H9 (cell line): ENCODE data around the gene FIGNL2. TPM values are rescaled to one million over a fixed set of nuclear protein-coding genes. Genes with fewer than 3 reads are reported as not detected.

Experiments
- DNase-seq: peaks from one replicate; pipeline ENCODE4 v3.0.0-alpha.2; 2017
- H2AFZ ChIP-seq: one replicate; pipeline ENCODE4 v1.6.1; 2013; ENCODE audit warnings: mild to moderate bottlenecking, low read length, control low read depth, moderate library complexity
- H2AK5ac ChIP-seq: 2 replicates; pipeline ENCODE4 v1.6.1; 2013; ENCODE audit warnings: low read length, control low read depth, mixed read lengths; ENCODE audit not compliant: insufficient read length
- H2BK120ac ChIP-seq: one replicate; pipeline ENCODE4 v1.6.1; 2013; ENCODE audit warnings: low read depth, mild to moderate bottlenecking, low read length, control low read depth, inconsistent platforms; ENCODE audit not compliant: poor library complexity, severe bottlenecking
- H2BK12ac ChIP-seq: 2 replicates; pipeline ENCODE4 v1.6.1; 2013; ENCODE audit warnings: low read length, control low read depth, mixed read lengths, low read depth; ENCODE audit not compliant: insufficient read length
- H2BK15ac ChIP-seq: 2 replicates; pipeline ENCODE4 v1.6.1; 2013; ENCODE audit warnings: low read depth, low read length, control low read depth
- H2BK20ac ChIP-seq: one replicate; pipeline ENCODE4 v1.6.1; 2013; ENCODE audit warnings: low read depth, mild to moderate bottlenecking, low read length, control low read depth, inconsistent platforms; ENCODE audit not compliant: poor library complexity, severe bottlenecking
- H2BK5ac ChIP-seq: 2 replicates; pipeline ENCODE4 v1.6.1; 2013; ENCODE audit warnings: low read length, control low read depth, mixed read lengths; ENCODE audit not compliant: insufficient read length
- H3K14ac ChIP-seq: 2 replicates; pipeline ENCODE4 v1.6.1; 2013; ENCODE audit warnings: low read length, control low read depth; ENCODE audit not compliant: insufficient read depth
- H3K18ac ChIP-seq: 2 replicates; pipeline ENCODE4 v1.6.1; 2013; ENCODE audit warnings: low read depth, mild to moderate bottlenecking, mixed read lengths, low read length, control low read depth; ENCODE audit not compliant: insufficient read length
- H3K23ac ChIP-seq: 2 replicates; pipeline ENCODE4 v1.6.1; 2013; ENCODE audit warnings: low read length, control low read depth, mixed read lengths, low read depth; ENCODE audit not compliant: insufficient read length
- H3K23me2 ChIP-seq: 2 replicates; pipeline ENCODE4 v1.6.1; 2013; ENCODE audit warnings: low read depth, mild to moderate bottlenecking, mixed read lengths, low read length, control low read depth; ENCODE audit not compliant: insufficient read length, poor library complexity, severe bottlenecking
- H3K27ac ChIP-seq: 2 replicates; pipeline ENCODE4 v1.5.1; 2013; ENCODE audit warnings: low read length, control low read depth, mixed read lengths, low read depth; ENCODE audit not compliant: insufficient read length
- H3K27me3 ChIP-seq: 2 replicates; pipeline ENCODE4 v1.6.1; 2013; ENCODE audit warnings: low read length, control low read depth, inconsistent platforms; ENCODE audit not compliant: insufficient read depth
- H3K4ac ChIP-seq: 2 replicates; pipeline ENCODE4 v1.6.1; 2013; ENCODE audit warnings: low read depth, mild to moderate bottlenecking, control low read depth, inconsistent platforms, low read length, moderate library complexity
- H3K4me1 ChIP-seq: 2 replicates; pipeline ENCODE4 v1.6.1; 2013; ENCODE audit warnings: low read length, control low read depth, inconsistent platforms; ENCODE audit not compliant: insufficient read depth
- H3K4me2 ChIP-seq: 2 replicates; pipeline ENCODE4 v1.6.1; 2013; ENCODE audit warnings: low read length, control low read depth, mixed read lengths; ENCODE audit not compliant: insufficient read length, insufficient read depth
- H3K56ac ChIP-seq: 2 replicates; pipeline ENCODE4 v1.6.1; 2013; ENCODE audit warnings: low read depth, mild to moderate bottlenecking, mixed read lengths, low read length, control low read depth; ENCODE audit not compliant: insufficient read length
- H3K79me1 ChIP-seq: 2 replicates; pipeline ENCODE4 v1.6.1; 2013; ENCODE audit warnings: low read depth, mild to moderate bottlenecking, moderate library complexity, low read length, control low read depth, inconsistent platforms; ENCODE audit not compliant: insufficient read depth, poor library complexity, severe bottlenecking
- H3K79me2 ChIP-seq: 2 replicates; pipeline ENCODE4 v1.6.1; 2013; ENCODE audit warnings: low read length, control low read depth, inconsistent platforms; ENCODE audit not compliant: insufficient read depth
- H3K9ac ChIP-seq: 2 replicates; pipeline ENCODE4 v1.6.1; 2013; ENCODE audit warnings: low read length, control low read depth, mixed read lengths; ENCODE audit not compliant: insufficient read length; ENCODE audit errors: extremely low read depth
- H3K9me3 ChIP-seq: one replicate; pipeline ENCODE4 v1.6.1; 2013; ENCODE audit warnings: low read depth, low read length, inconsistent platforms; ENCODE audit not compliant: control insufficient read depth
- H3T11ph ChIP-seq: one replicate; pipeline ENCODE4 v1.6.1; 2013; ENCODE audit warnings: mild to moderate bottlenecking, low read length, control low read depth, inconsistent platforms
- H4K20me1 ChIP-seq: one replicate; pipeline ENCODE4 v1.6.1; 2013; ENCODE audit not compliant: control insufficient read depth, insufficient read length, insufficient read depth
- H4K5ac ChIP-seq: 2 replicates; pipeline ENCODE4 v1.6.1; 2013; ENCODE audit warnings: low read depth, mild to moderate bottlenecking, mixed read lengths, low read length, control low read depth; ENCODE audit not compliant: insufficient read length
- H4K8ac ChIP-seq: replicated peaks from 2 replicates; pipeline ENCODE4 v1.6.1; 2013; ENCODE audit warnings: low read length, control low read depth, mixed read lengths, low read depth; ENCODE audit not compliant: insufficient read length
- H4K91ac ChIP-seq: 2 replicates; pipeline ENCODE4 v1.6.1; 2013; ENCODE audit warnings: low read depth, mild to moderate bottlenecking, moderate library complexity, mixed read lengths, low read length, control low read depth; ENCODE audit not compliant: insufficient read length
- H3K27ac Mint-ChIP-seq, 3 experiments: 2 replicates in 2 of 3; 3 replicates in 1 of 3; pipeline ENCODE4 v1.8.0; 2020 to 2021; ENCODE audit warnings: mixed read lengths in 3 of 3, mild to moderate bottlenecking in 1 of 3, moderate library complexity in 1 of 3
- H3K27me3 Mint-ChIP-seq: 2 replicates; pipeline ENCODE4 v1.8.0; 2021; ENCODE audit warnings: low read depth, mild to moderate bottlenecking, moderate library complexity, mixed read lengths
- H3K36me3 Mint-ChIP-seq, 3 experiments: 2 replicates in 2 of 3; 3 replicates in 1 of 3; pipeline ENCODE4 v1.8.0; 2020 to 2021; ENCODE audit warnings: low read depth in 3 of 3, mixed read lengths in 3 of 3; ENCODE audit not compliant: insufficient read depth in 1 of 3
- H3K4me1 Mint-ChIP-seq, 2 experiments: 2 replicates each; pipeline ENCODE4 v1.8.0; 2020; ENCODE audit warnings: mixed read lengths in 2 of 2
- H3K4me3 Mint-ChIP-seq, 2 experiments: 2 replicates in 1 of 2; 3 replicates in 1 of 2; pipeline ENCODE4 v1.8.0; 2020 to 2021; ENCODE audit warnings: mild to moderate bottlenecking in 2 of 2, mixed read lengths in 2 of 2, moderate library complexity in 1 of 2
- H3K9me3 Mint-ChIP-seq, 2 experiments: 2 replicates in 1 of 2; 3 replicates in 1 of 2; pipeline ENCODE4 v1.8.0; 2020; ENCODE audit warnings: mild to moderate bottlenecking in 2 of 2, mixed read lengths in 2 of 2, moderate library complexity in 1 of 2
- WGBS: extraction: QIAGEN DNeasy Blood & Tissue Kit; methylation state at CpG from one replicate; pipeline ENCODE4 v1.1.7; 2013; ENCODE audit warnings: missing lambda C conversion rate, low lambda C conversion rate, mixed read lengths; ENCODE audit not compliant: insufficient read length; ENCODE audit errors: extremely low coverage; 5-methylcytosine and 5-hydroxymethylcytosine counted together
- total RNA-seq: library from RNA; stranded (reverse); gene quantifications from 2 replicates; pipeline ENCODE4 v1.2.1, GENCODE V29; 2021
- TF ChIP-seq, protein P1 (sequence below): fragments of 200-600 bp; sonication (generic); conservative IDR thresholded peaks from 3 replicates; pipeline ENCODE4 v1.8.0; 2021; ENCODE audit warnings: antibody characterized with exemption, mild to moderate bottlenecking

The FIGNL2 gene
- total RNA-seq, 1 experiment from 2014 or later = 19.7 TPM

DNA sequence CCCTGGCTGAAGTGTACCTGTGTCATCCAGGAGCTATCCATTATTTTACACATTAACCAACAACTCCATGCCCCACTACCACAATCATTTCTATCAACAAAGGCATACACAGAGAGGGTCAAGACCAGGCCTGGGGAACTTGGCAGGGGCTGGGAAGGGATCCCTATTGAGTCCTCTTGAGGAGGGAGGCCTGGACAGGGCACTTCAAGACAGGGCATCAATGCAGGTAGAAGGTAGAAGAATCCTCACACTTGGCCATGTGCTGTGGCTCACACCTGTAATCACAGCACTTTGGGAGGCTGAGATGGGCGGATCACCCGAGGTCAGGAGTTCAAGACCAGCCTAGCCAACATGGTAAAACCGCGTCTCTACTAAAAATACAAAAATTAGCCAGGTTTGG lies 26.0 kb upstream of the FIGNL2 start:
- H2BK15ac ChIP-seq = no peak overlapping the region
- H3K4me1 ChIP-seq = no peaks in the 10 kb centered on the region
- no peak overlapping the region for H4K8ac ChIP-seq
- no peak overlapping the region for H3K23ac ChIP-seq
- WGBS = no CpG with 5 or more reads among the region's 4 CpGs
- peaks cover 7% of the 10 kb centered on the region; the same call in 1 of the 2 replicates for H3K27me3 ChIP-seq
- no peak overlapping the region for H3K27ac ChIP-seq
- no peak overlapping the region for H4K5ac ChIP-seq
- H3K4ac ChIP-seq = no peak overlapping the region
- H3K9me3 ChIP-seq = no peaks in the 10 kb centered on the region
- no peak overlapping the region for H2BK20ac ChIP-seq
- Mint-ChIP-seq H3K27me3 (peaks cover 29% of the 10 kb centered on the region), H3K9me3 (no peaks in the 10 kb centered on the region; a peak in 1 of 5 replicates), H3K27ac (no peak overlapping the region), H3K4me1 (peaks cover 34 to 50% of the 10 kb centered on the region in 2 experiments), H3K4me3 (no peak overlapping the region), H3K36me3 (no peaks in the 10 kb centered on the region; a peak in 1 of 7 replicates)
- H3K9ac ChIP-seq = no peak overlapping the region
- TF ChIP-seq, protein P1, sequence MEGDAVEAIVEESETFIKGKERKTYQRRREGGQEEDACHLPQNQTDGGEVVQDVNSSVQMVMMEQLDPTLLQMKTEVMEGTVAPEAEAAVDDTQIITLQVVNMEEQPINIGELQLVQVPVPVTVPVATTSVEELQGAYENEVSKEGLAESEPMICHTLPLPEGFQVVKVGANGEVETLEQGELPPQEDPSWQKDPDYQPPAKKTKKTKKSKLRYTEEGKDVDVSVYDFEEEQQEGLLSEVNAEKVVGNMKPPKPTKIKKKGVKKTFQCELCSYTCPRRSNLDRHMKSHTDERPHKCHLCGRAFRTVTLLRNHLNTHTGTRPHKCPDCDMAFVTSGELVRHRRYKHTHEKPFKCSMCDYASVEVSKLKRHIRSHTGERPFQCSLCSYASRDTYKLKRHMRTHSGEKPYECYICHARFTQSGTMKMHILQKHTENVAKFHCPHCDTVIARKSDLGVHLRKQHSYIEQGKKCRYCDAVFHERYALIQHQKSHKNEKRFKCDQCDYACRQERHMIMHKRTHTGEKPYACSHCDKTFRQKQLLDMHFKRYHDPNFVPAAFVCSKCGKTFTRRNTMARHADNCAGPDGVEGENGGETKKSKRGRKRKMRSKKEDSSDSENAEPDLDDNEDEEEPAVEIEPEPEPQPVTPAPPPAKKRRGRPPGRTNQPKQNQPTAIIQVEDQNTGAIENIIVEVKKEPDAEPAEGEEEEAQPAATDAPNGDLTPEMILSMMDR = no peak
- H2AK5ac ChIP-seq = no peak overlapping the region
- no peak overlapping the region for H3K56ac ChIP-seq
- H2BK120ac ChIP-seq = no peak overlapping the region
- H2BK12ac ChIP-seq = no peak overlapping the region
- H3K79me2 ChIP-seq = no peaks in the 10 kb centered on the region
- peaks cover 3% of the 10 kb centered on the region for H3K23me2 ChIP-seq
- DNase-seq = no peak
- no peak overlapping the region for H3K14ac ChIP-seq
- H2AFZ ChIP-seq = no peak overlapping the region
- no peaks in the 10 kb centered on the region for H3K79me1 ChIP-seq
- no peak overlapping the region for H3K18ac ChIP-seq
- H3T11ph ChIP-seq = no peak overlapping the region
- H3K4me2 ChIP-seq = no peak overlapping the region
- H2BK5ac ChIP-seq = no peak overlapping the region
- H4K20me1 ChIP-seq = no peaks in the 10 kb centered on the region
- no peak overlapping the region for H4K91ac ChIP-seq
